HepG2 (cell line): Measurements from ENCODE around the gene EARS2. TPM values are rescaled to one million over a fixed set of nuclear protein-coding genes. Genes with fewer than 3 reads are reported as not detected.

ENCODE experiments used
- ARNTL ChIP-seq: sonication (generic); formaldehyde crosslinking; IDR thresholded peaks from 2 replicates; pipeline ENCODE4 v1.4.0; 2020; ENCODE audit warnings: mild to moderate bottlenecking, missing genetic modification reagents
- CCAR2 ChIP-seq: fragments of 200-400 bp; formaldehyde crosslinking; optimal IDR thresholded peaks from 2 replicates; pipeline ENCODE3; 2018; ENCODE audit warnings: low read depth, mild to moderate bottlenecking, low read length, moderate library complexity
- CENPT ChIP-seq: sonication (generic); formaldehyde crosslinking; IDR thresholded peaks from 2 replicates; pipeline ENCODE4 v1.8.0; 2022; ENCODE audit warnings: low read depth, mild to moderate bottlenecking, moderate library complexity, missing genetic modification reagents
- FIP1L1 ChIP-seq: fragments of 200-400 bp; formaldehyde crosslinking; IDR thresholded peaks from 2 replicates; pipeline ENCODE4 v1.6.1; 2018; ENCODE audit warnings: low read depth, mild to moderate bottlenecking, low read length, moderate library complexity, borderline replicate concordance; ENCODE audit not compliant: insufficient read depth
- FLYWCH1 ChIP-seq: sonication (generic); formaldehyde crosslinking; IDR thresholded peaks from 2 replicates; pipeline ENCODE4 v1.8.1; 2023; ENCODE audit warnings: mild to moderate bottlenecking, missing genetic modification reagents
- KLF13 ChIP-seq: sonication (generic); formaldehyde crosslinking; IDR thresholded peaks from 2 replicates; pipeline ENCODE4 v1.4.0; 2020; ENCODE audit warnings: mild to moderate bottlenecking, missing genetic modification reagents
- NR2F1 ChIP-seq, 2 experiments: fragments of 450-650 bp in 1 of 2; formaldehyde crosslinking in 1 of 2; IDR thresholded peaks; 2 replicates each; pipeline versions ENCODE4 v1.5.0 to v1.6.1; 2016 to 2020; ENCODE audit warnings: mild to moderate bottlenecking in 1 of 2, missing compliant biosample characterization in 1 of 2, missing genetic modification reagents in 1 of 2, moderate library complexity in 1 of 2
- SMC3 ChIP-seq: IDR thresholded peaks from 2 replicates; pipeline ENCODE4 v1.6.1; 2011; ENCODE audit warnings: low read length, improper control_type of control experiment
- ZNF34 ChIP-seq: sonication (generic); formaldehyde crosslinking; IDR thresholded peaks from 2 replicates; pipeline ENCODE4 v1.4.0; 2020; ENCODE audit warnings: mild to moderate bottlenecking, missing genetic modification reagents, borderline replicate concordance
- ZNF781 ChIP-seq: sonication (generic); formaldehyde crosslinking; IDR thresholded peaks from 2 replicates; pipeline ENCODE4 v1.5.1; 2020; ENCODE audit warnings: borderline replicate concordance, mild to moderate bottlenecking, missing genetic modification reagents; ENCODE audit errors: not compliant biosample characterization
- polyA plus RNA-seq, 8 experiments: library from polyadenylated mRNA; depleted of rRNA in 3 of 8; stranded (reverse) in 7 of 8; unstranded in 1 of 8; fragments of >200 nt; fragmentation: Illumina TruSeq in 4 of 8; extraction: Trizol in 4 of 8; gene quantifications; 2 replicates each; pipeline versions ENCODE4 v1.2.1 to v1.2.3, GENCODE V29; 2011 to 2016; ENCODE audit warnings: low read depth in 4 of 8, missing spikeins in 1 of 8, mixed read lengths in 1 of 8; ENCODE audit not compliant: insufficient read depth in 1 of 8
- total RNA-seq, 5 experiments: library from RNA; depleted of rRNA; stranded (reverse); fragments of >200 nt; fragmentation: Illumina TruSeq; extraction: Trizol; gene quantifications; 2 replicates each; pipeline ENCODE4 v1.2.3, GENCODE V29; 2016; ENCODE audit warnings: low read depth in 1 of 5
- TF ChIP-seq, protein P1 (sequence below): IDR thresholded peaks from 2 replicates; pipeline ENCODE4 v1.6.1; 2018; ENCODE audit warnings: missing genetic modification reagents, mild to moderate bottlenecking, missing compliant biosample characterization
- TF ChIP-seq, protein P2 (sequence below): sonication (generic); formaldehyde crosslinking; IDR thresholded peaks from 2 replicates; pipeline ENCODE4 v1.8.1; 2023; ENCODE audit warnings: mild to moderate bottlenecking, missing genetic modification reagents, borderline replicate concordance
- TF ChIP-seq, protein P3 (sequence below): sonication (generic); formaldehyde crosslinking; IDR thresholded peaks from 2 replicates; pipeline ENCODE4 v1.9.0; 2021; ENCODE audit warnings: missing genetic modification reagents, borderline replicate concordance
- TF ChIP-seq, protein P4 (sequence below): sonication (generic); formaldehyde crosslinking; IDR thresholded peaks from 2 replicates; pipeline ENCODE4 v1.5.1; 2020; ENCODE audit warnings: missing genetic modification reagents, mild to moderate bottlenecking, borderline replicate concordance
- TF ChIP-seq, protein P5 (sequence below): sonication (generic); formaldehyde crosslinking; IDR thresholded peaks from 2 replicates; pipeline ENCODE4 v1.4.0; 2020; ENCODE audit warnings: missing genetic modification reagents

EARS2 gene
- total and polyA plus RNA-seq, 2 of the 13 experiments (the other 11 are each of a cell fraction or from before 2014, with no cell fraction given), result 49.4 to 80.4 TPM

DNA sequence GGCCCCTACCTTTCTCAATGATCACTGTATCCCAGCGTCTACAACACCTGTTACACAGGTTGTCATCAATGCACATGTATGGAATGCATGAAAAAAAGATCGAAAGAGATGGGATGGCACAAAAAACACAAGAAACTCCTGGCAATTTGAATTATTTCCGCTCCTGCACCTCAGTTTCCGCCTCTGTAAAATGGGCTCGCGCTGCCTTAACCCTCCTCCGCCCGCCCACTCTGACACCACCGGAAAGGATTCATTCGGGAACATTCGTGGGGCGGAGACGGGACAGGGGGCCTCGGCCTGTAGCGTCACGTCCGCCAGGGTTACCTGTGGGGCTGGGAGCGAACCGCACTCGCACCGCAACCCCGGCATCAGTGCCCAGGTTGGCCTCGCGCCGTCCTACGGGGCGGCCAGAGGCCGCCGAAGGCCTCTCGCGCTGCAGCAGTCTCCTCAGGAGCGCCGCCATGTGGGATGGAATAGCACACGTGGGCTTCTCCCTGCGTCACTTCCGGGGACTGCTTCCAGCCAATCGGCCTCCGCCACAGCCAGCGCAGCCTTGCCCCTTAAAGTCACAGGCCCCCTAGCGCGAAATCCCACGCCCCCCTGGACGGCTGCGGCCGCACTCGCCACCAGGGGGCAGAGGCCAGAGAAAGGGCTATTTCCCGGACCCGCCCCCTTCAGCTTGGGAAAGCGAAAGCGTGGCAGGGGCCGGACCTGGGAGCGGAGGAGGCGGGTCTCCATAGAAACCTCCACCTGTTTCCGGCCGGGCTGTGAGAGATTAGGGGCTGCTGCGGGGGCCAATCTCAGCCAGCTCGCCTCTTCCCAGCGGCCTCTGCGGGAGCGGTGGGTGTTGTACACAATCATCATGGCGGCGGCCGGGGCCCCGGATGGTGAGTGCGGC is at the start of gene EARS2, which contains the start of gene UBFD1 (continued):
- peak; percentile 14 to 41; a peak in 2 of 4 replicates for TF ChIP-seq NR2F1 (CRISPR knock-in tag; IDR thresholded peaks at IDR 0.05)
- peak; percentile 96 for TF ChIP-seq ZNF781 (CRISPR knock-in tag)
- peak; percentile 19; the same call in 1 of the 2 replicates for TF ChIP-seq SMC3
- TF ChIP-seq, protein P1, sequence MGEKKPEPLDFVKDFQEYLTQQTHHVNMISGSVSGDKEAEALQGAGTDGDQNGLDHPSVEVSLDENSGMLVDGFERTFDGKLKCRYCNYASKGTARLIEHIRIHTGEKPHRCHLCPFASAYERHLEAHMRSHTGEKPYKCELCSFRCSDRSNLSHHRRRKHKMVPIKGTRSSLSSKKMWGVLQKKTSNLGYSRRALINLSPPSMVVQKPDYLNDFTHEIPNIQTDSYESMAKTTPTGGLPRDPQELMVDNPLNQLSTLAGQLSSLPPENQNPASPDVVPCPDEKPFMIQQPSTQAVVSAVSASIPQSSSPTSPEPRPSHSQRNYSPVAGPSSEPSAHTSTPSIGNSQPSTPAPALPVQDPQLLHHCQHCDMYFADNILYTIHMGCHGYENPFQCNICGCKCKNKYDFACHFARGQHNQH (CRISPR knock-in tag), result peak; percentile 100
- TF ChIP-seq FIP1L1, result peak; percentile 96; the same call in 1 of the 2 replicates
- TF ChIP-seq CENPT, result no peak
- TF ChIP-seq, protein P2, sequence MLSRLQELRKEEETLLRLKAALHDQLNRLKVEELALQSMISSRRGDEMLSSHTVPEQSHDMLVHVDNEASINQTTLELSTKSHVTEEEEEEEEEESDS (CRISPR knock-in tag), result peak; percentile 50; the same call in 1 of the 2 replicates
- TF ChIP-seq, protein P3, sequence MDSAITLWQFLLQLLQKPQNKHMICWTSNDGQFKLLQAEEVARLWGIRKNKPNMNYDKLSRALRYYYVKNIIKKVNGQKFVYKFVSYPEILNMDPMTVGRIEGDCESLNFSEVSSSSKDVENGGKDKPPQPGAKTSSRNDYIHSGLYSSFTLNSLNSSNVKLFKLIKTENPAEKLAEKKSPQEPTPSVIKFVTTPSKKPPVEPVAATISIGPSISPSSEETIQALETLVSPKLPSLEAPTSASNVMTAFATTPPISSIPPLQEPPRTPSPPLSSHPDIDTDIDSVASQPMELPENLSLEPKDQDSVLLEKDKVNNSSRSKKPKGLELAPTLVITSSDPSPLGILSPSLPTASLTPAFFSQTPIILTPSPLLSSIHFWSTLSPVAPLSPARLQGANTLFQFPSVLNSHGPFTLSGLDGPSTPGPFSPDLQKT (CRISPR knock-in tag), result peak; percentile 95; the same call in 1 of the 2 replicates
- TF ChIP-seq ZNF34, result peak; percentile 68; the same call in 1 of the 2 replicates
- TF ChIP-seq, protein P4, sequence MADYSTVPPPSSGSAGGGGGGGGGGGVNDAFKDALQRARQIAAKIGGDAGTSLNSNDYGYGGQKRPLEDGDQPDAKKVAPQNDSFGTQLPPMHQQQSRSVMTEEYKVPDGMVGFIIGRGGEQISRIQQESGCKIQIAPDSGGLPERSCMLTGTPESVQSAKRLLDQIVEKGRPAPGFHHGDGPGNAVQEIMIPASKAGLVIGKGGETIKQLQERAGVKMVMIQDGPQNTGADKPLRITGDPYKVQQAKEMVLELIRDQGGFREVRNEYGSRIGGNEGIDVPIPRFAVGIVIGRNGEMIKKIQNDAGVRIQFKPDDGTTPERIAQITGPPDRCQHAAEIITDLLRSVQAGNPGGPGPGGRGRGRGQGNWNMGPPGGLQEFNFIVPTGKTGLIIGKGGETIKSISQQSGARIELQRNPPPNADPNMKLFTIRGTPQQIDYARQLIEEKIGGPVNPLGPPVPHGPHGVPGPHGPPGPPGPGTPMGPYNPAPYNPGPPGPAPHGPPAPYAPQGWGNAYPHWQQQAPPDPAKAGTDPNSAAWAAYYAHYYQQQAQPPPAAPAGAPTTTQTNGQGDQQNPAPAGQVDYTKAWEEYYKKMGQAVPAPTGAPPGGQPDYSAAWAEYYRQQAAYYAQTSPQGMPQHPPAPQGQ, result peak; percentile 95; the same call in 1 of the 2 replicates
- peak; percentile 77 for TF ChIP-seq CCAR2
- TF ChIP-seq, protein P5, sequence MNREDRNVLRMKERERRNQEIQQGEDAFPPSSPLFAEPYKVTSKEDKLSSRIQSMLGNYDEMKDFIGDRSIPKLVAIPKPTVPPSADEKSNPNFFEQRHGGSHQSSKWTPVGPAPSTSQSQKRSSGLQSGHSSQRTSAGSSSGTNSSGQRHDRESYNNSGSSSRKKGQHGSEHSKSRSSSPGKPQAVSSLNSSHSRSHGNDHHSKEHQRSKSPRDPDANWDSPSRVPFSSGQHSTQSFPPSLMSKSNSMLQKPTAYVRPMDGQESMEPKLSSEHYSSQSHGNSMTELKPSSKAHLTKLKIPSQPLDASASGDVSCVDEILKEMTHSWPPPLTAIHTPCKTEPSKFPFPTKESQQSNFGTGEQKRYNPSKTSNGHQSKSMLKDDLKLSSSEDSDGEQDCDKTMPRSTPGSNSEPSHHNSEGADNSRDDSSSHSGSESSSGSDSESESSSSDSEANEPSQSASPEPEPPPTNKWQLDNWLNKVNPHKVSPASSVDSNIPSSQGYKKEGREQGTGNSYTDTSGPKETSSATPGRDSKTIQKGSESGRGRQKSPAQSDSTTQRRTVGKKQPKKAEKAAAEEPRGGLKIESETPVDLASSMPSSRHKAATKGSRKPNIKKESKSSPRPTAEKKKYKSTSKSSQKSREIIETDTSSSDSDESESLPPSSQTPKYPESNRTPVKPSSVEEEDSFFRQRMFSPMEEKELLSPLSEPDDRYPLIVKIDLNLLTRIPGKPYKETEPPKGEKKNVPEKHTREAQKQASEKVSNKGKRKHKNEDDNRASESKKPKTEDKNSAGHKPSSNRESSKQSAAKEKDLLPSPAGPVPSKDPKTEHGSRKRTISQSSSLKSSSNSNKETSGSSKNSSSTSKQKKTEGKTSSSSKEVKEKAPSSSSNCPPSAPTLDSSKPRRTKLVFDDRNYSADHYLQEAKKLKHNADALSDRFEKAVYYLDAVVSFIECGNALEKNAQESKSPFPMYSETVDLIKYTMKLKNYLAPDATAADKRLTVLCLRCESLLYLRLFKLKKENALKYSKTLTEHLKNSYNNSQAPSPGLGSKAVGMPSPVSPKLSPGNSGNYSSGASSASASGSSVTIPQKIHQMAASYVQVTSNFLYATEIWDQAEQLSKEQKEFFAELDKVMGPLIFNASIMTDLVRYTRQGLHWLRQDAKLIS, result peak; percentile 58; the same call in 1 of the 2 replicates
- TF ChIP-seq ARNTL (CRISPR knock-in tag), result peak; percentile 90
- peak; percentile 94; the same call in 1 of the 2 replicates for TF ChIP-seq KLF13
- TF ChIP-seq FLYWCH1 (CRISPR knock-in tag), result no peak
